VCaP (cell line): ENCODE measurements around the gene PPP1R12B.

Source experiments
- H3K27ac ChIP-seq: fragments of 450-650 bp; 2 replicates; pipeline ENCODE4 v1.5.1; 2017
- CTCF ChIP-seq: fragments of 450-650 bp; conservative IDR thresholded peaks from 2 replicates; pipeline ENCODE4 v1.5.1; 2017; ENCODE audit warnings: mild to moderate bottlenecking, moderate library complexity

The PPP1R12B gene

GRCh38 chr1:202348509-202349205 is at the start of gene PPP1R12B:
PPP1R12B (plus strand) TSS chr1:202348699; CDS start chr1:202348852, 153 bp downstream.
- no peak for TF ChIP-seq CTCF
- peak within 1 kb of the TSS; percentile 82 for H3K27ac ChIP-seq

- no peak overlapping the region for H3K27ac ChIP-seq
- no peak for TF ChIP-seq CTCF
These were observed 46.3 kb upstream of the PPP1R12B start for GRCh38 chr1:202302166-202302565.

DNA sequence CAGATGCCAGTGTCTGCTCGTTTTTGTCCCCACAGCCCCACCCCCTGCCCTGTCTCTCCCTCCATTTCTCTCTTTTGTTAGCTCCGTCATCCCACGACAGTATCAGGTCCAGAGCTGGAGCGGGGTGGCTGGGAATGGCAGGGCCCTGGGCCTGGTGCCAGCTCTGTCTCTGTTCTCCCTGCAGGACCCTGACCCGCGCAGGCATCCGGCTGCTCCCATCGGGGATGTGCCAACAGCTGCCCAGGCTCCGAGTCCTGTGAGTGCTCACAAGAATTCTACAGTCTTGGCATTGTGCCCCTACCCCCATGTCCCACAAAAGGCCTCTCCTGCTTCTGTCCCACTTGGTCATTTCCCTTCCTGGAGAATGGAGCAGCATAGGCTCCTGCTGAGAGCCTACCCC is 44.1 kb upstream of the PPP1R12B start:
- no peak for TF ChIP-seq CTCF
- H3K27ac ChIP-seq: no peak overlapping the region

DNA sequence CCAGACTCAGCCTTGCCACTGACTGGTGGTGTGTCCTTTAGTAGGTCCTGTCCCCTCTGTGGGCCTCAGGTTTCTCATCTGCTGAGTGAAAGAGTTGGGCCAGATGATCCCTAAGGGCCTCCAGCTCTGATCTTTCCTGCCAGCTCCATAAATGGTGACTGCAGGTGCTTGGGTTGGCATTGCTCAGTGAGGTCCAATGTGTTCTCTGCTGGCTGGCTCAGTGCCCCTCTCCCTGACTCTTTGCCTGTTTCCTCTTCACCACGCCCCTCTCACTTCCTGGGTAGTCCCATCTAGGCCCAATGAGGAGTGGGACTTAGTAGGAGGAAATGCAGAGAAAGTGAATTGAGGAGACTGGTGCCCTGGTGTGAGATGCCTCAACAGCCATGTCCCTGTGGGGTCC is 43.3 kb upstream of the PPP1R12B start:
- no peak for TF ChIP-seq CTCF
- no peak overlapping the region for H3K27ac ChIP-seq

DNA sequence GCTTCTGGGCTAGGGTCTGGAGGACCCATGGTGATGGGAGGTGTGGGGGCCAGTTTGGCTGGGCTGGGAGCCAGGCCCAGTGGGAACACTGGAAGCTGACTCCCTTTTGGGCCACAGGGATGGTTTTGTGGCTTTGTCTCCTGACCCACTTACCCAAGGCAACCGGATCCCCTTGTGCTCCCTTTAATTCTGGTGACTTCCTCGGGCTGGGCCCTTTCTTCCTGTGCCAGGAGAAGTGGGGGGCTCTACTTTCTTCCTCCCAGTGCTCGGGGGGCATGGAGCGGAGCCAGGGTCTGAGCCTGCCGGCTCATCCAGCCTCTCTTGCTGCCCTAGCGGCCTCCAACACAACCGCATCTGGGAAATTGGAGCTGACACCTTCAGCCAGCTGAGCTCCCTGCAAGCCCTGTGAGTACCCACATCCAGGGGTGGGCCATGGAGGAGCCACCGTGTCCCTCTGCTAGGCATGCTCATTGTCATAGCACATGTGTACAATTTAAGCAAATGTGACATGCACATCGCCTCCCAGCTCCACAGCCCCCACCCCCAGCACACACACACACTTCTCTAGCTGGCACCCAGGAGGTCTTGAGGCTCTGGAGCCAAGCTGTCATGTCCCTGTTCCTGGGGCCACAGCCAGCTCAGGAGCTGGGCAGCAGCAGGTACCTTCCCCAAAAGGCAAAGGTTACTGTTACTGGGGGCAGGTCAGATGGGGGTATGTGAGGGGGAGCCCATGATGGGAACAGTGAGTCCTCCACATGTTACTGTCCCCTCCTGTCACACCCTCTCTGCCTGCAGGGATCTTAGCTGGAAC is 41.8 kb upstream of the PPP1R12B start:
- no peak for TF ChIP-seq CTCF
- H3K27ac ChIP-seq: no peak overlapping the region

GRCh38 chr1:202310071-202310725 is 38.3 kb upstream of the PPP1R12B start:
- no peak overlapping the region for H3K27ac ChIP-seq
- no peak for TF ChIP-seq CTCF

GRCh38 chr1:202310746-202311145 is 37.8 kb upstream of the PPP1R12B start:
- no peak for TF ChIP-seq CTCF
- H3K27ac ChIP-seq: no peak overlapping the region
